H9 (cell line): Measurements from ENCODE around the gene C16orf86. TPM values are rescaled to one million over a fixed set of nuclear protein-coding genes. Genes with fewer than 3 reads are reported as not detected.

ENCODE experiments used
- DNase-seq: peaks from one replicate; pipeline ENCODE4 v3.0.0-alpha.2; 2017
- H2AFZ ChIP-seq: one replicate; pipeline ENCODE4 v1.6.1; 2013; ENCODE audit warnings: mild to moderate bottlenecking, low read length, control low read depth, moderate library complexity
- H2AK5ac ChIP-seq: 2 replicates; pipeline ENCODE4 v1.6.1; 2013; ENCODE audit warnings: low read length, control low read depth, mixed read lengths; ENCODE audit not compliant: insufficient read length
- H2BK120ac ChIP-seq: one replicate; pipeline ENCODE4 v1.6.1; 2013; ENCODE audit warnings: low read depth, mild to moderate bottlenecking, low read length, control low read depth, inconsistent platforms; ENCODE audit not compliant: poor library complexity, severe bottlenecking
- H2BK12ac ChIP-seq: 2 replicates; pipeline ENCODE4 v1.6.1; 2013; ENCODE audit warnings: low read length, control low read depth, mixed read lengths, low read depth; ENCODE audit not compliant: insufficient read length
- H2BK15ac ChIP-seq: 2 replicates; pipeline ENCODE4 v1.6.1; 2013; ENCODE audit warnings: low read depth, low read length, control low read depth
- H2BK20ac ChIP-seq: one replicate; pipeline ENCODE4 v1.6.1; 2013; ENCODE audit warnings: low read depth, mild to moderate bottlenecking, low read length, control low read depth, inconsistent platforms; ENCODE audit not compliant: poor library complexity, severe bottlenecking
- H2BK5ac ChIP-seq: 2 replicates; pipeline ENCODE4 v1.6.1; 2013; ENCODE audit warnings: low read length, control low read depth, mixed read lengths; ENCODE audit not compliant: insufficient read length
- H3K14ac ChIP-seq: 2 replicates; pipeline ENCODE4 v1.6.1; 2013; ENCODE audit warnings: low read length, control low read depth; ENCODE audit not compliant: insufficient read depth
- H3K18ac ChIP-seq: 2 replicates; pipeline ENCODE4 v1.6.1; 2013; ENCODE audit warnings: low read depth, mild to moderate bottlenecking, mixed read lengths, low read length, control low read depth; ENCODE audit not compliant: insufficient read length
- H3K23ac ChIP-seq: 2 replicates; pipeline ENCODE4 v1.6.1; 2013; ENCODE audit warnings: low read length, control low read depth, mixed read lengths, low read depth; ENCODE audit not compliant: insufficient read length
- H3K23me2 ChIP-seq: 2 replicates; pipeline ENCODE4 v1.6.1; 2013; ENCODE audit warnings: low read depth, mild to moderate bottlenecking, mixed read lengths, low read length, control low read depth; ENCODE audit not compliant: insufficient read length, poor library complexity, severe bottlenecking
- H3K27ac ChIP-seq: 2 replicates; pipeline ENCODE4 v1.5.1; 2013; ENCODE audit warnings: low read length, control low read depth, mixed read lengths, low read depth; ENCODE audit not compliant: insufficient read length
- H3K27me3 ChIP-seq: 2 replicates; pipeline ENCODE4 v1.6.1; 2013; ENCODE audit warnings: low read length, control low read depth, inconsistent platforms; ENCODE audit not compliant: insufficient read depth
- H3K4ac ChIP-seq: 2 replicates; pipeline ENCODE4 v1.6.1; 2013; ENCODE audit warnings: low read depth, mild to moderate bottlenecking, control low read depth, inconsistent platforms, low read length, moderate library complexity
- H3K4me1 ChIP-seq: 2 replicates; pipeline ENCODE4 v1.6.1; 2013; ENCODE audit warnings: low read length, control low read depth, inconsistent platforms; ENCODE audit not compliant: insufficient read depth
- H3K4me2 ChIP-seq: 2 replicates; pipeline ENCODE4 v1.6.1; 2013; ENCODE audit warnings: low read length, control low read depth, mixed read lengths; ENCODE audit not compliant: insufficient read length, insufficient read depth
- H3K56ac ChIP-seq: 2 replicates; pipeline ENCODE4 v1.6.1; 2013; ENCODE audit warnings: low read depth, mild to moderate bottlenecking, mixed read lengths, low read length, control low read depth; ENCODE audit not compliant: insufficient read length
- H3K79me1 ChIP-seq: 2 replicates; pipeline ENCODE4 v1.6.1; 2013; ENCODE audit warnings: low read depth, mild to moderate bottlenecking, moderate library complexity, low read length, control low read depth, inconsistent platforms; ENCODE audit not compliant: insufficient read depth, poor library complexity, severe bottlenecking
- H3K79me2 ChIP-seq: 2 replicates; pipeline ENCODE4 v1.6.1; 2013; ENCODE audit warnings: low read length, control low read depth, inconsistent platforms; ENCODE audit not compliant: insufficient read depth
- H3K9ac ChIP-seq: 2 replicates; pipeline ENCODE4 v1.6.1; 2013; ENCODE audit warnings: low read length, control low read depth, mixed read lengths; ENCODE audit not compliant: insufficient read length; ENCODE audit errors: extremely low read depth
- H3K9me3 ChIP-seq: one replicate; pipeline ENCODE4 v1.6.1; 2013; ENCODE audit warnings: low read depth, low read length, inconsistent platforms; ENCODE audit not compliant: control insufficient read depth
- H3T11ph ChIP-seq: one replicate; pipeline ENCODE4 v1.6.1; 2013; ENCODE audit warnings: mild to moderate bottlenecking, low read length, control low read depth, inconsistent platforms
- H4K20me1 ChIP-seq: one replicate; pipeline ENCODE4 v1.6.1; 2013; ENCODE audit not compliant: control insufficient read depth, insufficient read length, insufficient read depth
- H4K5ac ChIP-seq: 2 replicates; pipeline ENCODE4 v1.6.1; 2013; ENCODE audit warnings: low read depth, mild to moderate bottlenecking, mixed read lengths, low read length, control low read depth; ENCODE audit not compliant: insufficient read length
- H4K8ac ChIP-seq: replicated peaks from 2 replicates; pipeline ENCODE4 v1.6.1; 2013; ENCODE audit warnings: low read length, control low read depth, mixed read lengths, low read depth; ENCODE audit not compliant: insufficient read length
- H4K91ac ChIP-seq: 2 replicates; pipeline ENCODE4 v1.6.1; 2013; ENCODE audit warnings: low read depth, mild to moderate bottlenecking, moderate library complexity, mixed read lengths, low read length, control low read depth; ENCODE audit not compliant: insufficient read length
- H3K27ac Mint-ChIP-seq, 3 experiments: 2 replicates in 2 of 3; 3 replicates in 1 of 3; pipeline ENCODE4 v1.8.0; 2020 to 2021; ENCODE audit warnings: mixed read lengths in 3 of 3, mild to moderate bottlenecking in 1 of 3, moderate library complexity in 1 of 3
- H3K27me3 Mint-ChIP-seq: 2 replicates; pipeline ENCODE4 v1.8.0; 2021; ENCODE audit warnings: low read depth, mild to moderate bottlenecking, moderate library complexity, mixed read lengths
- H3K36me3 Mint-ChIP-seq, 3 experiments: 2 replicates in 2 of 3; 3 replicates in 1 of 3; pipeline ENCODE4 v1.8.0; 2020 to 2021; ENCODE audit warnings: low read depth in 3 of 3, mixed read lengths in 3 of 3; ENCODE audit not compliant: insufficient read depth in 1 of 3
- H3K4me1 Mint-ChIP-seq, 2 experiments: 2 replicates each; pipeline ENCODE4 v1.8.0; 2020; ENCODE audit warnings: mixed read lengths in 2 of 2
- H3K4me3 Mint-ChIP-seq, 2 experiments: 2 replicates in 1 of 2; 3 replicates in 1 of 2; pipeline ENCODE4 v1.8.0; 2020 to 2021; ENCODE audit warnings: mild to moderate bottlenecking in 2 of 2, mixed read lengths in 2 of 2, moderate library complexity in 1 of 2
- H3K9me3 Mint-ChIP-seq, 2 experiments: 2 replicates in 1 of 2; 3 replicates in 1 of 2; pipeline ENCODE4 v1.8.0; 2020; ENCODE audit warnings: mild to moderate bottlenecking in 2 of 2, mixed read lengths in 2 of 2, moderate library complexity in 1 of 2
- CTCF ChIP-seq: fragments of 200-600 bp; sonication (generic); conservative IDR thresholded peaks from 3 replicates; pipeline ENCODE4 v1.8.0; 2021; ENCODE audit warnings: antibody characterized with exemption, mild to moderate bottlenecking
- WGBS: extraction: QIAGEN DNeasy Blood & Tissue Kit; methylation state at CpG from one replicate; pipeline ENCODE4 v1.1.7; 2013; ENCODE audit warnings: missing lambda C conversion rate, low lambda C conversion rate, mixed read lengths; ENCODE audit not compliant: insufficient read length; ENCODE audit errors: extremely low coverage; 5-methylcytosine and 5-hydroxymethylcytosine counted together
- total RNA-seq: library from RNA; stranded (reverse); gene quantifications from 2 replicates; pipeline ENCODE4 v1.2.1, GENCODE V29; 2021

Gene C16orf86
- total RNA-seq, 1 experiment from 2014 or later, result 1.5 TPM

GRCh38 chr16:67672739-67673662, 6.4 kb downstream of the C16orf86 start:
- no peaks in the 10 kb centered on the region for H3K27me3 Mint-ChIP-seq
- Histone ChIP-seq H4K5ac (no peak overlapping the region), H3K9ac (no peak overlapping the region), H3K23ac (no peak overlapping the region), H3K27me3 (no peaks in the 10 kb centered on the region), H3T11ph (no peak overlapping the region), H4K8ac (no peak overlapping the region), H3K4me2 (no peak overlapping the region), H3K9me3 (no peaks in the 10 kb centered on the region), H3K18ac (no peak overlapping the region), H2BK20ac (no peak overlapping the region), H4K20me1 (peaks cover 3% of the 10 kb centered on the region), H3K79me2 (no peaks in the 10 kb centered on the region), H3K4ac (no peak overlapping the region), H2BK15ac (no peak overlapping the region), H3K79me1 (no peaks in the 10 kb centered on the region), H3K56ac (no peak overlapping the region), H3K4me1 (no peaks in the 10 kb centered on the region), H2BK5ac (no peak overlapping the region), H3K14ac (no peak overlapping the region), H3K27ac (no peak overlapping the region), H2BK120ac (no peak overlapping the region), H2AFZ (no peak overlapping the region), H2BK12ac (no peak overlapping the region), H2AK5ac (no peak overlapping the region), H3K23me2 (no peaks in the 10 kb centered on the region), H4K91ac (no peak overlapping the region)
- H3K4me1 Mint-ChIP-seq, result 0 out of 4 replicates have a peak, but pooled peaks cover 0 to 2% of the 10 kb centered on the region in 2 experiments
- WGBS, result no CpG with 5 or more reads among the region's 13 CpGs
- peak; percentile 87 for TF ChIP-seq CTCF
- DNase-seq, result peak; percentile 74
- H3K27ac Mint-ChIP-seq, result peak overlapping the region in 1 of 3 experiments; percentile 51; a peak in 1 of 7 replicates
- H3K36me3 Mint-ChIP-seq, result peaks cover 0 to 4% (median 2%) of the 10 kb centered on the region in 3 experiments; a peak in 3 of 7 replicates
- H3K9me3 Mint-ChIP-seq, result no peaks in the 10 kb centered on the region
- no peak overlapping the region; a peak in 1 of 5 replicates for H3K4me3 Mint-ChIP-seq
